WERI-Rb-1 (cell line): ENCODE measurements around the gene NR0B2.

Experiments
- DNase-seq: peaks from one replicate; pipeline ENCODE4 v3.0.0-alpha.2; 2020
- H3K27ac ChIP-seq: fragments of 250-450 bp; sonication (Bioruptor Pico); 2 replicates; pipeline ENCODE4 v1.5.1; 2020; ENCODE audit warnings: mild to moderate bottlenecking, moderate library complexity
- H3K27me3 ChIP-seq: fragments of 250-450 bp; sonication (Bioruptor Pico); 2 replicates; pipeline ENCODE4 v1.5.1; 2021; ENCODE audit warnings: mild to moderate bottlenecking, low read depth, moderate library complexity; ENCODE audit not compliant: insufficient read depth, severe bottlenecking
- H3K36me3 ChIP-seq: fragments of 250-450 bp; sonication (Bioruptor Pico); 2 replicates; pipeline ENCODE4 v1.5.1; 2020; ENCODE audit warnings: mild to moderate bottlenecking, moderate library complexity
- H3K4me3 ChIP-seq: 2 replicates; pipeline ENCODE4 v1.5.1; 2011; ENCODE audit warnings: low read depth, mild to moderate bottlenecking, control low read depth, low read length
- H3K9me3 ChIP-seq: fragments of 250-450 bp; sonication (Bioruptor Pico); 2 replicates; pipeline ENCODE4 v1.5.1; 2021; ENCODE audit warnings: mild to moderate bottlenecking, moderate library complexity; ENCODE audit not compliant: severe bottlenecking
- TF ChIP-seq, protein P1 (sequence below): IDR thresholded peaks from 2 replicates; pipeline ENCODE4 v1.5.1; 2011; ENCODE audit warnings: low read depth, mild to moderate bottlenecking, control low read depth, inconsistent platforms, low read length

The NR0B2 gene

DNA sequence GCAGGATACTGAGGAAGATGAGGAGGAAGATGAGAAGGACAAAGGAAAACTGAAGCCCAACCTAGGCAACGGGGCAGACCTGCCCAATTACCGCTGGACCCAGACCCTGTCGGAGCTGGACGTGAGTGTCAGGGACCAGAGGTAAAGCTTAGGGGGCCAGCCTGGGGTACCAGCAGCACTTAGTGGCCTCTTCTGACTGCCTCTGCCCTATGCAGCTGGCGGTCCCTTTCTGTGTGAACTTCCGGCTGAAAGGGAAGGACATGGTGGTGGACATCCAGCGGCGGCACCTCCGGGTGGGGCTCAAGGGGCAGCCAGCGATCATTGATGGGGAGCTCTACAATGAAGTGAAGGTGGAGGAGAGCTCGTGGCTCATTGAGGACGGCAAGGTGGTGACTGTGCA, 28.9 kb upstream of the NR0B2 start:
- no peaks in the 10 kb centered on the region for H3K9me3 ChIP-seq
- no peak overlapping the region for H3K4me3 ChIP-seq
- TF ChIP-seq, protein P1, sequence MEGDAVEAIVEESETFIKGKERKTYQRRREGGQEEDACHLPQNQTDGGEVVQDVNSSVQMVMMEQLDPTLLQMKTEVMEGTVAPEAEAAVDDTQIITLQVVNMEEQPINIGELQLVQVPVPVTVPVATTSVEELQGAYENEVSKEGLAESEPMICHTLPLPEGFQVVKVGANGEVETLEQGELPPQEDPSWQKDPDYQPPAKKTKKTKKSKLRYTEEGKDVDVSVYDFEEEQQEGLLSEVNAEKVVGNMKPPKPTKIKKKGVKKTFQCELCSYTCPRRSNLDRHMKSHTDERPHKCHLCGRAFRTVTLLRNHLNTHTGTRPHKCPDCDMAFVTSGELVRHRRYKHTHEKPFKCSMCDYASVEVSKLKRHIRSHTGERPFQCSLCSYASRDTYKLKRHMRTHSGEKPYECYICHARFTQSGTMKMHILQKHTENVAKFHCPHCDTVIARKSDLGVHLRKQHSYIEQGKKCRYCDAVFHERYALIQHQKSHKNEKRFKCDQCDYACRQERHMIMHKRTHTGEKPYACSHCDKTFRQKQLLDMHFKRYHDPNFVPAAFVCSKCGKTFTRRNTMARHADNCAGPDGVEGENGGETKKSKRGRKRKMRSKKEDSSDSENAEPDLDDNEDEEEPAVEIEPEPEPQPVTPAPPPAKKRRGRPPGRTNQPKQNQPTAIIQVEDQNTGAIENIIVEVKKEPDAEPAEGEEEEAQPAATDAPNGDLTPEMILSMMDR, result no peak
- H3K27ac ChIP-seq, result no peak overlapping the region
- no peaks in the 10 kb centered on the region for H3K27me3 ChIP-seq
- H3K36me3 ChIP-seq, result peaks cover 93% of the 10 kb centered on the region
- no peak for DNase-seq

DNA sequence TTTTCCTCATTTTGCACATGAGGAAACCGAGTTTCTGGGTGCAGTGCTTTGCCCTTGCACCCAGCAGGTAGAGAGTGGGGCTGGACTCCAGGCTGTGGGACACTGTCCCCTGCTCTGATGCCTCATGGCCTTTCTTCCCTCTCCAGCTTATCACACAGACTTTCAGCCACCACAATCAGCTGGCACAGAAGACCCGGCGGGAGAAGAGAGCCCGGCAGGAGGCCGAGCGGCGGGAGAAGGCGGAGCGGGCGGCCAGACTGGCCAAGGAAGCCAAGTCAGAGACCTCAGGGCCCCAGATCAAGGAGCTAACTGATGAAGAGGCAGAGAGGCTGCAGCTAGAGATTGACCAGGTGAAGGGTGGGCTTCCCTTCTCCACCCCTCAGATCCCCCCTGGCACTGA, 27.5 kb upstream of the NR0B2 start:
- H3K9me3 ChIP-seq, result no peaks in the 10 kb centered on the region
- peaks cover 93% of the 10 kb centered on the region for H3K36me3 ChIP-seq
- TF ChIP-seq, protein P1, result no peak
- no peak for DNase-seq
- H3K27ac ChIP-seq, result no peak overlapping the region
- no peaks in the 10 kb centered on the region for H3K27me3 ChIP-seq
- H3K4me3 ChIP-seq, result no peak overlapping the region

GRCh38 chr1:26938659-26939025, 24.9 kb upstream of the NR0B2 start:
- peaks cover 81% of the 10 kb centered on the region for H3K36me3 ChIP-seq

DNA sequence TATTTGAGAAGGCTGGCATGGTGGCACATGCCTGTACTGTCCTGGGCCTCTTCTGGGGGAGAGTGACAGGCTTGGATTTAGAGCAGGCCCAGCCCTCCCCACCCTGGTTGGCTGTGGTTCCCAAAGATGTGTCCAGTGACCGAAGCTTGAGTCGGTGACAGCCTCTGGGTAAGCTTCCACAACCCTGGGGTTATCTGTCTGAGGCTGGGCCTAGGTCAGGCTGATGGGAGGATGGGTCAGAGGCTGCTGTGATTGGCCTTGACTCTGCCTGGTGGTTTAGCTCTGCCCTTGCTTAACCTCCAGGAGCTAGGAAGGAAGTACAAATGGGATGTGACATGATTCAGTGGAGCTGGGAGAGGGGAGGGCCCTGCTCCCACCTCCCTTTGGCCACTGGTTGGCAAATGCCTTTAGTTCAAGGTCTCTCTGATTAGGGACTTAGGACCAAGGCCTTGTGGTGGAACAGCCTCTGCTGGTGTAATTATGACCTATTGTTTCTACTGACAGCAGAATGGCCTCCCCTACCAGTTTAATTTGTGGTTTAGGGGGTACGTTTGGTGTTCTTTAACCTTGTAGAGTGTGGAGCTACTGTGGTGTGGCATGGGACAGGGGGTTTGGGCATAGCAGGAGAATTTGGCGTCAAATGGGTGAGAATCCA, 24.4 kb upstream of the NR0B2 start:
- H3K9me3 ChIP-seq, result no peaks in the 10 kb centered on the region
- H3K27me3 ChIP-seq, result no peaks in the 10 kb centered on the region
- peaks cover 78% of the 10 kb centered on the region for H3K36me3 ChIP-seq
- no peak overlapping the region for H3K4me3 ChIP-seq
- TF ChIP-seq, protein P1, result no peak
- no peak overlapping the region for H3K27ac ChIP-seq
- no peak for DNase-seq

More at GRCh38 chr1:26938659-26939025, 24.9 kb upstream of the NR0B2 start:
- no peaks in the 10 kb centered on the region for H3K27me3 ChIP-seq
- TF ChIP-seq, protein P1, result no peak
- H3K27ac ChIP-seq, result no peak overlapping the region
- H3K4me3 ChIP-seq, result no peak overlapping the region
- DNase-seq, result no peak
- H3K9me3 ChIP-seq, result no peaks in the 10 kb centered on the region

DNA sequence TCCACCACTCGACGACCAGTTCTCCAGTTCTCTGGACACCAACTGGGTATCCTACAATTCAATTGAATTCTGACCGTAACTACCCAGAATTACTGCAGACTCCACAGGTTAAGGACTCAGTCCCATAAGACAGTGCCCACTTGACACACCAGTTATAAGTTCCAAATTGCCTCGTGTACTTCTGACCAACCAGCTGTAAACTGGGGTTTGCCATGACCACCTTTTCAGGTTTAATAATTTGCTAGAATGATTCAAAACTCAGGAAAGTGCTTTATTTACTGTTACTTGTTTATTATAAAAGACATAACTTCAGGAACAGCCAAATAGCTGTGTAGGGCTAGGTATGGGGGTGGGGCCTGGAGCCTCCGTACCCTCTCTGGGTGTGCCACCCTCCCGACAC, 23.0 kb upstream of the NR0B2 start:
- TF ChIP-seq, protein P1, result no peak
- no peaks in the 10 kb centered on the region for H3K9me3 ChIP-seq
- H3K27ac ChIP-seq, result no peak overlapping the region
- H3K27me3 ChIP-seq, result no peaks in the 10 kb centered on the region
- H3K36me3 ChIP-seq, result peaks cover 72% of the 10 kb centered on the region
- DNase-seq, result no peak
- H3K4me3 ChIP-seq, result no peak overlapping the region

- no peaks in the 10 kb centered on the region for H3K9me3 ChIP-seq
- no peak overlapping the region for H3K4me3 ChIP-seq
- peaks cover 64% of the 10 kb centered on the region for H3K36me3 ChIP-seq
- H3K27ac ChIP-seq, result no peak overlapping the region
- no peaks in the 10 kb centered on the region for H3K27me3 ChIP-seq
- no peak for DNase-seq
- TF ChIP-seq, protein P1, result no peak
Observed at GRCh38 chr1:26932531-26932930, 18.8 kb upstream of the NR0B2 start.
